ENCODE measurements around the gene RNF208.

RNF208 gene

GRCh38 chr9:137228968-137229896, 7.2 kb upstream of the RNF208 start:
- Histone ChIP-seq H3K9me3 (ENCODE audit: insufficient read depth, low read depth, low read length) (no peaks in the 10 kb centered on the region), H3K27me3 (ENCODE audit: insufficient read depth, low read length, poor library complexity, severe bottlenecking) (no peaks in the 10 kb centered on the region), H3K79me2 (ENCODE audit: insufficient read depth, low read length) (no peaks in the 10 kb centered on the region), H2AFZ (ENCODE audit: low read length) (no peak overlapping the region), H4K20me1 (ENCODE audit: insufficient read depth, low read length, poor library complexity, severe bottlenecking) (no peaks in the 10 kb centered on the region), H3K36me3 (ENCODE audit: insufficient read depth, low read length) (no peaks in the 10 kb centered on the region), H3K9ac (ENCODE audit: low read depth, low read length, poor library complexity, severe bottlenecking) (no peak overlapping the region), H3K4me1 (ENCODE audit: insufficient read depth, low read length, poor library complexity, severe bottlenecking) (peaks cover 9% of the 10 kb centered on the region), H3K4me2 (ENCODE audit: low read depth, low read length, poor library complexity, severe bottlenecking) (no peak overlapping the region), H3K9me2 (replicated peaks; ENCODE audit: low read depth, low read length) (no peaks in the 10 kb centered on the region), H3K4me3 (ENCODE audit: low read length, poor library complexity, severe bottlenecking) (no peak overlapping the region), H3F3A (ENCODE audit: low read depth) (no peaks in the 10 kb centered on the region)
- no peak for TF ChIP-seq CTCF (conservative IDR thresholded peaks at IDR 0.05; ENCODE audit: low read length)
- TF ChIP-seq EZH2phosphoT487 (IDR thresholded peaks at IDR 0.05; ENCODE audit: borderline replicate concordance) = no peak

- Histone ChIP-seq H2AFZ (ENCODE audit: low read length) (no peak overlapping the region), H3K4me1 (ENCODE audit: insufficient read depth, low read length, poor library complexity, severe bottlenecking) (peaks cover 15% of the 10 kb centered on the region), H3K4me2 (ENCODE audit: low read depth, low read length, poor library complexity, severe bottlenecking) (no peak overlapping the region), H3K36me3 (ENCODE audit: insufficient read depth, low read length) (no peaks in the 10 kb centered on the region), H3F3A (ENCODE audit: low read depth) (no peaks in the 10 kb centered on the region), H3K4me3 (ENCODE audit: low read length, poor library complexity, severe bottlenecking) (no peak overlapping the region), H3K27me3 (ENCODE audit: insufficient read depth, low read length, poor library complexity, severe bottlenecking) (no peaks in the 10 kb centered on the region), H3K9me2 (replicated peaks; ENCODE audit: low read depth, low read length) (no peaks in the 10 kb centered on the region), H3K79me2 (ENCODE audit: insufficient read depth, low read length) (no peaks in the 10 kb centered on the region), H3K9me3 (ENCODE audit: insufficient read depth, low read depth, low read length) (no peaks in the 10 kb centered on the region), H3K9ac (ENCODE audit: low read depth, low read length, poor library complexity, severe bottlenecking) (no peak overlapping the region), H4K20me1 (ENCODE audit: insufficient read depth, low read length, poor library complexity, severe bottlenecking) (no peaks in the 10 kb centered on the region)
- no peak for TF ChIP-seq CTCF (conservative IDR thresholded peaks at IDR 0.05; ENCODE audit: low read length)
- no peak for TF ChIP-seq EZH2phosphoT487 (IDR thresholded peaks at IDR 0.05; ENCODE audit: borderline replicate concordance)
Measured at GRCh38 chr9:137228506-137228967, 6.5 kb upstream of the RNF208 start.

GRCh38 chr9:137227853-137228505, 5.9 kb upstream of the RNF208 start:
- no peaks in the 10 kb centered on the region for H3K36me3 ChIP-seq (ENCODE audit: insufficient read depth, low read length)
- no peak overlapping the region for H3K9ac ChIP-seq (ENCODE audit: low read depth, low read length, poor library complexity, severe bottlenecking)
- no peak overlapping the region for H2AFZ ChIP-seq (ENCODE audit: low read length)
- no peaks in the 10 kb centered on the region for H3K27me3 ChIP-seq (ENCODE audit: insufficient read depth, low read length, poor library complexity, severe bottlenecking)
- H4K20me1 ChIP-seq (ENCODE audit: insufficient read depth, low read length, poor library complexity, severe bottlenecking) = no peaks in the 10 kb centered on the region
- no peak overlapping the region for H3K4me3 ChIP-seq (ENCODE audit: low read length, poor library complexity, severe bottlenecking)
- no peak overlapping the region for H3K4me2 ChIP-seq (ENCODE audit: low read depth, low read length, poor library complexity, severe bottlenecking)
- no peaks in the 10 kb centered on the region for H3K9me2 ChIP-seq (replicated peaks; ENCODE audit: low read depth, low read length)
- H3K79me2 ChIP-seq (ENCODE audit: insufficient read depth, low read length) = no peaks in the 10 kb centered on the region
- H3K4me1 ChIP-seq (ENCODE audit: insufficient read depth, low read length, poor library complexity, severe bottlenecking) = peaks cover 16% of the 10 kb centered on the region
- H3F3A ChIP-seq (ENCODE audit: low read depth) = no peaks in the 10 kb centered on the region
- no peak for TF ChIP-seq CTCF (conservative IDR thresholded peaks at IDR 0.05; ENCODE audit: low read length)
- TF ChIP-seq EZH2phosphoT487 (IDR thresholded peaks at IDR 0.05; ENCODE audit: borderline replicate concordance) = no peak
- no peaks in the 10 kb centered on the region for H3K9me3 ChIP-seq (ENCODE audit: insufficient read depth, low read depth, low read length)
